A549 (cell line): ENCODE results near the gene IER2. TPM values are rescaled to one million over a fixed set of nuclear protein-coding genes. Genes with fewer than 3 reads are reported as not detected.
A peak's percentile ranks its signal among the peaks of the same experiment; 100 is the strongest.

Experiments used
- ATAC-seq, 2 experiments: fragments of 200-7000 bp in 1 of 2; fragments of >200 bp in 1 of 2; cut with Nextera tagmentation in 1 of 2; cut with Tn5 transposase in 1 of 2; 3 replicates each; pipeline versions ENCODE4 v1.8.0 to v1.9.1; 2018 to 2020; ENCODE audit warnings: mild to moderate bottlenecking in 1 of 2, moderate library complexity in 1 of 2
- CTCF ChIA-PET: fragments of 300-600 bp; sonication (Branson Sonifier 250); formaldehyde crosslinking; extraction: SDS; loops from one replicate; lab custom pipeline; 2021; ENCODE audit warnings: antibody characterized with exemption, inconsistent platforms; lab: Yijun Ruan, JAX
- POLR2A ChIA-PET: fragments of 350-600 bp; formaldehyde crosslinking; extraction: SDS; loops from one replicate; lab custom pipeline; 2021; ENCODE audit warnings: antibody characterized with exemption, inconsistent platforms; lab: Yijun Ruan, JAX
- DNase-seq, 2 experiments: peaks; one replicate each; pipeline versions ENCODE4 v3.0.0 to v3.0.0-alpha.2; 2011 to 2016; ENCODE audit warnings: low read depth in 1 of 2, low spot score in 1 of 2
- FAIRE-seq: peaks from 2 replicates; lab custom pipeline; 2011; peaks lifted over from hg19 to GRCh38; lab: Jason Lieb, UNC
- H3K27ac ChIP-seq, 2 experiments: fragments of >200 bp; sonication (Bioruptor Twin); formaldehyde crosslinking; 3 replicates each; pipeline ENCODE4 v1.5.1; 2016 to 2017
- H3K4me1 ChIP-seq: fragments of >200 bp; sonication (Bioruptor Twin); formaldehyde crosslinking; 3 replicates; pipeline ENCODE4 v1.6.1; 2016
- H3K4me2 ChIP-seq: fragments of >200 bp; sonication (Bioruptor Twin); formaldehyde crosslinking; 3 replicates; pipeline ENCODE4 v1.6.1; 2016
- H3K4me3 ChIP-seq: fragments of >200 bp; sonication (Bioruptor Twin); formaldehyde crosslinking; 3 replicates; pipeline ENCODE4 v1.5.1; 2016
- H3K9me3 ChIP-seq: fragments of >200 bp; sonication (Bioruptor Twin); formaldehyde crosslinking; 3 replicates; pipeline ENCODE4 v1.6.1; 2016
- CHD2 ChIP-seq: fragments of 150-350 bp; IDR thresholded peaks from 2 replicates; pipeline ENCODE4 v1.6.1; 2014; ENCODE audit warnings: low read length; ENCODE audit not compliant: partially characterized antibody
- CHD4 ChIP-seq: fragments of 200-600 bp; sonication (generic); IDR thresholded peaks from 2 replicates; pipeline ENCODE4 v1.6.1; 2016; ENCODE audit warnings: antibody characterized with exemption, mild to moderate bottlenecking, borderline replicate concordance
- ESRRA ChIP-seq: fragments of 150-350 bp; IDR thresholded peaks from 2 replicates; pipeline ENCODE4 v1.6.1; 2014; ENCODE audit warnings: mild to moderate bottlenecking, low read length, borderline replicate concordance
- HDAC2 ChIP-seq: fragments of 200-600 bp; sonication (generic); IDR thresholded peaks from 2 replicates; pipeline ENCODE4 v1.6.1; 2016
- HEYL ChIP-seq: fragments of 250-450 bp; sonication (Bioruptor Pico); IDR thresholded peaks from 2 replicates; pipeline ENCODE4 v1.8.0; 2021; ENCODE audit warnings: mild to moderate bottlenecking, moderate library complexity
- HOXB5 ChIP-seq: fragments of 250-450 bp; sonication (Bioruptor Pico); IDR thresholded peaks from 2 replicates; pipeline ENCODE4 v1.5.0; 2020; ENCODE audit warnings: mild to moderate bottlenecking, moderate library complexity
- JUN ChIP-seq, 2 experiments: fragments of >200 bp; sonication (Bioruptor Twin); formaldehyde crosslinking; IDR thresholded peaks; 2 replicates in 1 of 2; 3 replicates in 1 of 2; pipeline ENCODE4 v1.6.1; 2016 to 2017
- KDM1A ChIP-seq: fragments of 200-600 bp; sonication (generic); IDR thresholded peaks from 2 replicates; pipeline ENCODE4 v1.6.1; 2016; ENCODE audit warnings: low read depth, mild to moderate bottlenecking
- KDM5A ChIP-seq: fragments of 200-600 bp; sonication (generic); IDR thresholded peaks from 2 replicates; pipeline ENCODE4 v1.6.1; 2016; ENCODE audit warnings: antibody characterized with exemption, mild to moderate bottlenecking
- MAFK ChIP-seq: fragments of 450-650 bp; IDR thresholded peaks from 2 replicates; pipeline ENCODE4 v1.6.1; 2014; ENCODE audit not compliant: partially characterized antibody
- MAZ ChIP-seq: fragments of 150-350 bp; IDR thresholded peaks from 2 replicates; pipeline ENCODE4 v1.6.1; 2014; ENCODE audit warnings: antibody characterized with exemption, low read depth, low read length, borderline replicate concordance
- NFE2L2 ChIP-seq: fragments of 150-350 bp; conservative IDR thresholded peaks from 2 replicates; pipeline ENCODE4 v1.6.1; 2014; ENCODE audit warnings: low read length
- POLR2A ChIP-seq: IDR thresholded peaks from 2 replicates; pipeline ENCODE4 v1.6.1; 2012; ENCODE audit warnings: mild to moderate bottlenecking, low read length
- POLR2AphosphoS2 ChIP-seq: conservative IDR thresholded peaks from 2 replicates; pipeline ENCODE4 v1.6.1; 2012; ENCODE audit warnings: low read length, improper control_type of control experiment, inconsistent platforms
- RCOR1 ChIP-seq: fragments of 150-350 bp; IDR thresholded peaks from 2 replicates; pipeline ENCODE4 v1.6.1; 2014; ENCODE audit warnings: antibody characterized with exemption, low read length, low read depth
- ZFP36 ChIP-seq: fragments of 450-650 bp; IDR thresholded peaks from 2 replicates; pipeline ENCODE4 v1.6.1; 2014; ENCODE audit warnings: borderline replicate concordance; ENCODE audit not compliant: partially characterized antibody
- WGBS: methylation state at CpG from one replicate; pipeline ENCODE4 v1.1.6; 2017; ENCODE audit errors: missing lambda C conversion rate; 5-methylcytosine and 5-hydroxymethylcytosine counted together
- polyA plus RNA-seq, 4 experiments: library from polyadenylated mRNA; depleted of rRNA in 3 of 4; stranded (reverse); fragments of >200 nt; fragmentation: RNase III in 1 of 4; extraction: RNeasy Plus Mini Kit Qiagen cat#74134 plus additional on column Dnase treatment in 1 of 4; gene quantifications; 2 replicates in 3 of 4; 3 replicates in 1 of 4; pipeline ENCODE4 v1.2.3, GENCODE V29; 2011 to 2017
- TF ChIP-seq, protein P1 (sequence below): fragments of >200 bp; sonication (Bioruptor Twin); formaldehyde crosslinking; IDR thresholded peaks from 3 replicates; pipeline ENCODE4 v1.5.1; 2016
- TF ChIP-seq, protein P2 (sequence below): IDR thresholded peaks from 2 replicates; pipeline ENCODE4 v1.6.1; 2012; ENCODE audit warnings: low read depth, borderline replicate concordance
- TF ChIP-seq, protein P3 (sequence below): IDR thresholded peaks from 2 replicates; pipeline ENCODE4 v1.6.1; 2012
- TF ChIP-seq, protein P4 (sequence below): fragments of 250-450 bp; sonication (Bioruptor Pico); IDR thresholded peaks from 2 replicates; pipeline ENCODE4 v1.5.0; 2020; ENCODE audit warnings: low read depth, mild to moderate bottlenecking, moderate library complexity
- TF ChIP-seq, protein P5 (sequence below): fragments of 450-650 bp; IDR thresholded peaks from 2 replicates; pipeline ENCODE4 v1.6.1; 2014; ENCODE audit warnings: antibody characterized with exemption

The IER2 gene
- polyA plus RNA-seq, 2 of the 4 experiments (the other 2 are of a cell fraction), result 39.9 to 75.7 TPM

DNA sequence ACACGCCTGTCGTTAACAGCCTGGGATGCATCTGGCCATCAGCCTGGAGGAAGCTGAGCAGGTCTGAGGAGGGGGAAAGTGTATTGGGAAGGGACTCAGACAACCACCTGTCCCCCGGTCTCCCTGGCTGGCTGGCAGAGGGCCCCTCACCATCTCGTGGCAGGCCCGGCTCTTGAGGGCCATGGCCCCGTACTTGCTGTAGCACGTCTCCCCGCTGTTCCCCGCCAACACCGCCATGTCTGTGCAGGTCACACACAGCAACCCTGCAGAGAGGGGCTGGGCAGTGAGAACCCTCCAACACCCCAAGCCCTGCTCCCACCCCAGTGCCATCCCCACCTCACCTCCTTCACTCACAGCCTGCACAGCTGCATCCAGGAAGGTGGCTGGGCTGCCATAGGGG, 37.7 kb upstream of the IER2 start:
- Histone ChIP-seq H3K27ac (no peak overlapping the region), H3K4me3 (no peak overlapping the region), H3K4me2 (no peak overlapping the region), H3K9me3 (no peaks in the 10 kb centered on the region), H3K4me1 (peaks cover 9% of the 10 kb centered on the region; the same call in 1 of the 3 replicates)
- no peak for DNase-seq
- ATAC-seq, result no peak
- POLR2A ChIA-PET, result no interaction called here
- 90% methylated on average over 10 of the region's 10 CpGs for WGBS
- no peak for FAIRE-seq
- no peak for TF ChIP-seq RCOR1
- TF ChIP-seq MAZ, result no peak
- TF ChIP-seq, protein P1, sequence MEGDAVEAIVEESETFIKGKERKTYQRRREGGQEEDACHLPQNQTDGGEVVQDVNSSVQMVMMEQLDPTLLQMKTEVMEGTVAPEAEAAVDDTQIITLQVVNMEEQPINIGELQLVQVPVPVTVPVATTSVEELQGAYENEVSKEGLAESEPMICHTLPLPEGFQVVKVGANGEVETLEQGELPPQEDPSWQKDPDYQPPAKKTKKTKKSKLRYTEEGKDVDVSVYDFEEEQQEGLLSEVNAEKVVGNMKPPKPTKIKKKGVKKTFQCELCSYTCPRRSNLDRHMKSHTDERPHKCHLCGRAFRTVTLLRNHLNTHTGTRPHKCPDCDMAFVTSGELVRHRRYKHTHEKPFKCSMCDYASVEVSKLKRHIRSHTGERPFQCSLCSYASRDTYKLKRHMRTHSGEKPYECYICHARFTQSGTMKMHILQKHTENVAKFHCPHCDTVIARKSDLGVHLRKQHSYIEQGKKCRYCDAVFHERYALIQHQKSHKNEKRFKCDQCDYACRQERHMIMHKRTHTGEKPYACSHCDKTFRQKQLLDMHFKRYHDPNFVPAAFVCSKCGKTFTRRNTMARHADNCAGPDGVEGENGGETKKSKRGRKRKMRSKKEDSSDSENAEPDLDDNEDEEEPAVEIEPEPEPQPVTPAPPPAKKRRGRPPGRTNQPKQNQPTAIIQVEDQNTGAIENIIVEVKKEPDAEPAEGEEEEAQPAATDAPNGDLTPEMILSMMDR, result no peak
- TF ChIP-seq HEYL (CRISPR knock-in tag), result no peak
- TF ChIP-seq POLR2AphosphoS2, result no peak
- CTCF ChIA-PET, result interaction anchor here (3.6 kb wide), 1 partner anchor 19 kb away, joined by 16 read pairs; no protein-coding TSS in a partner anchor

DNA sequence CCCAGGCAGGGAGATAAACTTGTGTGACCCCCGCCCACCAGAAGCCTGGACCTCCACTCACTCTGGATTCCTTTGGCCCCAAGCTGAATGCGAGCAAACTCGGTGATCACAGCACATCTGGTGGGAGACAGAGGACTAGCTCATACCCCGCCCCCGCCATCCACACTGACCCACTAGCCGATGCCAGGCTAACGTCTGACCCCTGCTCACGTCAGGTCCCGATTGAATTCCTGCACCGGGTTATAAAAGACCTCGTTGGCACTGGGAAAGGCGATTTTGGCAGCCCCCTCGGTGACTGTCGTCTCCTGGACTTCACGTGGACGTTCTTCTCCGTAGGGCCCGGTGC, 34.3 kb upstream of the IER2 start:
- DNase-seq (no peak), FAIRE-seq (no peak), ATAC-seq (no peak; a peak in 1 of 6 replicates)
- H3K4me3 ChIP-seq, result peak overlapping the region; percentile 100
- peak overlapping the region; percentile 96 for H3K4me2 ChIP-seq
- peak overlapping the region; percentile 79 to 99 for H3K27ac ChIP-seq
- CTCF ChIA-PET, result interaction anchor here (0.5 to 1.9 kb wide), 6 partner anchors 22 to 150 kb away, joined by 3 to 8 read pairs (median 4); partner anchors contain the start of genes IER2 and STX10
- H3K9me3 ChIP-seq, result no peaks in the 10 kb centered on the region
- POLR2A ChIA-PET, result no interaction called here
- WGBS, result 0% methylated on average over 2 of the region's 18 CpGs
- H3K4me1 ChIP-seq, result peaks cover 25% of the 10 kb centered on the region
- TF ChIP-seq ESRRA (no peak), CHD2 (no peak), NFE2L2 (no peak)

DNA sequence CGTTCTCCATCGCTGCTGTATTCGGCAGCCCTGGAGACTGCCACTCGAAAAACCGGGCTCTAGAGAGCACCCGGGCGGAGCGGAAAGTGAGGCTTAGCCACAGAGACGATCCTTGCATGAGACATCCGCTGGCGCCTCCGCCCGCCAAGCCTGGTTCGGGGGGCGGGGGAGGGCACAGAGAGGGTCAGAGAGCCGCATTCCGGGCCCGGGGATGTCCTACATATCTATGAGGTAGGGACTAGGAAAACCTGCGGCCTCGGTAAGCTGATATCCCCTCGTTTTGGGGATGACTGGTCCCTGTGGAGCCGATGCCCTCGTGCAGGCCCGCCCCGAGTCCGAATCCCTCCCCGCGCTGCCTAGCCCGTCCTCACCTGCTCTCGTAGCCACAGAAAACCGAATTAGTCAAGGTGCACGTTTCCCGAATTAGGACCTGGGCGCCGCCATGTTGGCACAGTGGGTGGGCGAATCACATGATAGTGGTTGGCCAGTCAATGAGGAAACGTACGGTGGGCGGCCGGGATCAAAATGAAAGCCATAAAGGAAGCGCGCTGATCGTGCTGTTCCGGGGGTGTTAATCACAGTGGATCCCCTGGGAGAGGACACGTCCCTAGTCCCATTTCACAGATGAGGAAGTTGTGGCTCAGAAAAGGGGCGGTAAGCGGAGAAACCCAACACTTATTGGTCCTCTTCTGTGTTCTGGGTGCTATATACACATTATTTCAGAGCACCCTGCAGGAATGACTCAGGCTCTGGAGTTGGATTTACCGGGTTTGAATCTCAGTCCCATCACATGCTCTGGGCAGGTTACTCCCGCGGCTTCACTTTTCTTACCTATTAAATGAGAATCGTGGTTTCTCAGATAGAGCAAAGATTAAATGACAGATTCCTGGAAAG, 33.7 kb upstream of the IER2 start, which contains the start of gene TRMT1:
TSS of gene TRMT1 (minus strand) at position 459 of the 894 bp plus-strand sequence. CDS start at position 118, 341 bp downstream.
- no peak for FAIRE-seq
- peak; percentile 71 to 75 for ATAC-seq
- TF ChIP-seq MAFK, result peak; percentile 81
- TF ChIP-seq, protein P2, sequence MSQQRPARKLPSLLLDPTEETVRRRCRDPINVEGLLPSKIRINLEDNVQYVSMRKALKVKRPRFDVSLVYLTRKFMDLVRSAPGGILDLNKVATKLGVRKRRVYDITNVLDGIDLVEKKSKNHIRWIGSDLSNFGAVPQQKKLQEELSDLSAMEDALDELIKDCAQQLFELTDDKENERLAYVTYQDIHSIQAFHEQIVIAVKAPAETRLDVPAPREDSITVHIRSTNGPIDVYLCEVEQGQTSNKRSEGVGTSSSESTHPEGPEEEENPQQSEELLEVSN, result 0 out of 2 replicates have a peak, but pooled peaks have one; percentile 26
- peak; percentile 73; the same call in 1 of the 2 replicates for TF ChIP-seq RCOR1
- TF ChIP-seq, protein P3, sequence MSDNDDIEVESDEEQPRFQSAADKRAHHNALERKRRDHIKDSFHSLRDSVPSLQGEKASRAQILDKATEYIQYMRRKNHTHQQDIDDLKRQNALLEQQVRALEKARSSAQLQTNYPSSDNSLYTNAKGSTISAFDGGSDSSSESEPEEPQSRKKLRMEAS, result peak; percentile 94
- TF ChIP-seq CHD2, result no peak
- peak; percentile 60 for TF ChIP-seq ZFP36
- TF ChIP-seq HDAC2, result peak; percentile 73; the same call in 1 of the 2 replicates
- TF ChIP-seq, protein P4, sequence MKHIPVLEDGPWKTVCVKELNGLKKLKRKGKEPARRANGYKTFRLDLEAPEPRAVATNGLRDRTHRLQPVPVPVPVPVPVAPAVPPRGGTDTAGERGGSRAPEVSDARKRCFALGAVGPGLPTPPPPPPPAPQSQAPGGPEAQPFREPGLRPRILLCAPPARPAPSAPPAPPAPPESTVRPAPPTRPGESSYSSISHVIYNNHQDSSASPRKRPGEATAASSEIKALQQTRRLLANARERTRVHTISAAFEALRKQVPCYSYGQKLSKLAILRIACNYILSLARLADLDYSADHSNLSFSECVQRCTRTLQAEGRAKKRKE, result no peak
- peak; percentile 71; the same call in 1 of the 2 replicates for TF ChIP-seq CHD4
- TF ChIP-seq, protein P5, sequence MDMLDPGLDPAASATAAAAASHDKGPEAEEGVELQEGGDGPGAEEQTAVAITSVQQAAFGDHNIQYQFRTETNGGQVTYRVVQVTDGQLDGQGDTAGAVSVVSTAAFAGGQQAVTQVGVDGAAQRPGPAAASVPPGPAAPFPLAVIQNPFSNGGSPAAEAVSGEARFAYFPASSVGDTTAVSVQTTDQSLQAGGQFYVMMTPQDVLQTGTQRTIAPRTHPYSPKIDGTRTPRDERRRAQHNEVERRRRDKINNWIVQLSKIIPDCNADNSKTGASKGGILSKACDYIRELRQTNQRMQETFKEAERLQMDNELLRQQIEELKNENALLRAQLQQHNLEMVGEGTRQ, result peak; percentile 77
- TF ChIP-seq POLR2A, result peak; percentile 46
- TF ChIP-seq KDM5A, result peak; percentile 99
- TF ChIP-seq JUN (IDR thresholded peaks at IDR 0.05), result peak; percentile 59 to 68; a peak in 4 of 5 replicates
- TF ChIP-seq HOXB5 (CRISPR knock-in tag), result no peak
- peak; percentile 99 for TF ChIP-seq KDM1A
- ChIA-PET CTCF (interaction anchor here (0.5 to 1.9 kb wide), 6 partner anchors 23 to 151 kb away, joined by 3 to 8 read pairs (median 4); partner anchors contain the start of genes IER2 and STX10), POLR2A (no interaction called here)
- H3K4me2 ChIP-seq, result peak within 1 kb of the TSS; percentile 96
- H3K9me3 ChIP-seq, result no peaks in the 10 kb centered on the region
- WGBS, result under 1% methylated on average over 25 of the region's 51 CpGs
- H3K27ac ChIP-seq, result peak within 1 kb of the TSS; percentile 79 to 99
- H3K4me3 ChIP-seq, result peak within 1 kb of the TSS; percentile 100
- H3K4me1 ChIP-seq, result peaks cover 25% of the 10 kb centered on the region
- DNase-seq, result peak; percentile 91 to 93
